ENCODE data around the gene CHL1. TPM values are rescaled to one million over a fixed set of nuclear protein-coding genes. Genes with fewer than 3 reads are reported as not detected.

Gene CHL1
- total RNA-seq, 1 donor from 2014 or later = 18.1 TPM

DNA sequence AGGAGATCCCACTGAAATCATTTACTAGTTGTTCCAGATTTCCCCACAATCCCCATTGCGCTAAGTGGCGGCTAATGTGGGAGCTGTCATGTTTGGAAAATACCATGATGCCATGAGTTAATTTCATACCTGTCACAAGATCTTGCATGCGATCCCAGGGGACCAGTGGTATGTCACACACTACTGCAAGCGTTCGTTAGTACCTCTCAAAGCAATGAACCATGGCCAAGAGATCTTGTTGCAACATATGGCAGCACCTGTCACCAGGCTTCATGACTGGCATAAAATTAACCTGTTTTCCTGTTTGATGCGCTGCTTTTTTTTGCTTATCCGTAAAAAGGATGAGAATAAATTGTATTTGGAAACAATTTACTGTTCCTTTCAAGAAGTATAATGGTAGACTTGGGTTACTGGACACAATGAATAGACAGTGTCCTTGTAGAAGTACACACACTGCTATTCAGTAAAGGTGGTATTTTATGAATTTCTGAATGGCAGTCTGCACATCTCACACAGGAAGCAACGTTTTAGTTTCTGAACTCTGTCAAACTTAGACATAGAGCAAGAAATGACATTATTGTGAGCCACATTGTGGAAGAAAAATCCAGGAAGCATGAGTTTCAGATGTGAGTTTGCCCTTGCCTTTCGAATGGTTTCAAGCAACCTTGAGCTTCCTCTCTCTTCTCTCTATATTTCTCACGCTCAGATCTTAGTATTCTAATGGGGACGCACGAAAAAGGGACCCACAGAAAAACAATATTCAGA is 81.9 kb downstream of the CHL1 start:
- no peak for DNase-seq (ENCODE audit: low spot score)

DNA sequence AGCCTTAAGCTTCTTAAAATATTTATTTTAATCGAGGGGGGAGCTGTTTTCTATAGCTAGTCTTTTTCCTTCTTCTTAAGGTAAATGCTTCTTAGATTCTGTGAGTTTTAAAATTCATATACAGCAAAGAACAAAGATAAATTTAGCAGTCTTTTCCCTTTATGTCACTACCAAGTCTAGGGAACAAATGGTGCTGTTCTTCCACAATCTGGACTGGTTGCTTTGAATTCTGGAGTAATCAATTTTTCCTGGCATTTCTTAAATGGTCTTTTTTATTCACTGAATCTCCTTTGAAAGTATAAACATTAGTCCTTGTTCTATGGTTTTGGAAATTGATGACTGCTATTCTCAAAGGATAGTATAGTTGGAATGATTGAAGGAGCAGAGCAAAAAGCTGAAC is 82.8 kb downstream of the CHL1 start:
- no peak for DNase-seq (ENCODE audit: low spot score)

DNA sequence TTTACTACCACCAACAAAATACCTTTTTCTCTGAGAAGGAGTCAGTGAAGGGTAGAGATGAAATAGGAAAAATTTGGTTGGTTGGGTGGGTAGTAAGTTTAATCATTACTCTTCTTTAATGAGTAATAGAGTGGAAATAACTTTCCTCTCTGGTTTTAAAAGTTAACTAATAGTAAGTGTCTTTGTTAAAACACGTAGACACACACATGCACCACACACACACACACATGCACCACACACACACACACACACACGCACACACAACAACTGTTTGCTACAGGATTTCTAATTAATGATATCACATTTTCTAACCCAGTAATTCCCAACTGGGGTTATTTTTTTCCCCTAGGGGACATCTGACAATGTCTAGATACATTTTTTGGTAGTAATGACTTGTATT is 84.1 kb downstream of the CHL1 start:
- DNase-seq (ENCODE audit: low spot score) = no peak

DNA sequence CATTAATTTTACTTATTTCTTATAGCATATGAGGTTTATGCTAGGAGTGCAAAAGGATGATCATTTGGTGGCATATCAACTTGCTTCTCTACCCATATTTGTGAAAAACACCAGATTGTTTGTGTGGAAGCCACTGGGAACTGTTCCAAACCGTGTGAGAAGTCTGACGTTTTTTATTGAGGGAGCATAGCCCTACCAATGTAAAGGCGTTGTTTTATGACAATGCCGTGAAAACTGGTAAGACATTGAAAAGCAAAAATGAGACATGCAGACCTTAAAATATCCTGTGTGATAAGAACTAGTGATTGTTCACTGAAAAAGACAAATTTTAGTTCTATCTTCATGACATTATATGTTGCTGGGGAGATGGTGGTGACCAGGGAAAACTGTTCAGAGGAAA is 87.8 kb downstream of the CHL1 start:
- DNase-seq (ENCODE audit: low spot score) = no peak

DNA sequence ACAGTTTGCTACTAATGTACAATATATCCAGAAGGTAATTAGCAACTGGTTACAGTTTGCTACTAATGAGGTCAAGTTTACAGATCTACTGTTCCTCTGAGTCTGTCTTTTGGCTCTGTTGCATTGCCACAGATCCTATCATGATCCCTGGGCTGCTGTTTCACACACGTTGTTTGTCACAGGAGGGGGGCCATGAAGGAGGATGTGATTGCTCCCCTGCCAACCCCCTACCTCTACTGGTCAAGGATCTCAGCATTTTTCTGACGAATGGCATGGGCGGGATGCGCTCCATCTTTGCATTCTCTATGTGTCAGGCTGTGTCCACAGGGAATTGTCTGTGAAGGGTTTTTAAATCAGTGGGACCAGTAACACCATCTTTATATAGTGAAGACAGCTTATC is 91.9 kb downstream of the CHL1 start:
- DNase-seq (ENCODE audit: low spot score) = no peak

DNA sequence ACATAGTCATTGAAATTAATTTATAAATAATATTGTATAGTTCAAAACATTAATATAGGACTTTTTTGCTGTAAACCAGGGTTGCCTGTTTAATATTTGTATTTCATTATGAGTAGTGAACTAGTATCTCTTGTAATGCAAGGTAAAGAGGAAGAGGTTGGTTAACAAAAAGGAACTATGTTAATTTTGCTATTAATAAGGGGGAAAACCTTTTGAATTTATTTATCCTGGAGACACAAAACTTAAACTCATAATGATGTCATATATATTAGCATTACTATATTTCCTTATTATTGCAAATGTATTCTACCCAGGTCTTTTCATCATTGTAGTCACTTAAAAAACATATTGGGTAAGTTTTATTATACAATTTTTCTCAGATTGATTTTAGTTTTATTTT is 94.5 kb downstream of the CHL1 start:
- DNase-seq (ENCODE audit: low spot score) = no peak

DNA sequence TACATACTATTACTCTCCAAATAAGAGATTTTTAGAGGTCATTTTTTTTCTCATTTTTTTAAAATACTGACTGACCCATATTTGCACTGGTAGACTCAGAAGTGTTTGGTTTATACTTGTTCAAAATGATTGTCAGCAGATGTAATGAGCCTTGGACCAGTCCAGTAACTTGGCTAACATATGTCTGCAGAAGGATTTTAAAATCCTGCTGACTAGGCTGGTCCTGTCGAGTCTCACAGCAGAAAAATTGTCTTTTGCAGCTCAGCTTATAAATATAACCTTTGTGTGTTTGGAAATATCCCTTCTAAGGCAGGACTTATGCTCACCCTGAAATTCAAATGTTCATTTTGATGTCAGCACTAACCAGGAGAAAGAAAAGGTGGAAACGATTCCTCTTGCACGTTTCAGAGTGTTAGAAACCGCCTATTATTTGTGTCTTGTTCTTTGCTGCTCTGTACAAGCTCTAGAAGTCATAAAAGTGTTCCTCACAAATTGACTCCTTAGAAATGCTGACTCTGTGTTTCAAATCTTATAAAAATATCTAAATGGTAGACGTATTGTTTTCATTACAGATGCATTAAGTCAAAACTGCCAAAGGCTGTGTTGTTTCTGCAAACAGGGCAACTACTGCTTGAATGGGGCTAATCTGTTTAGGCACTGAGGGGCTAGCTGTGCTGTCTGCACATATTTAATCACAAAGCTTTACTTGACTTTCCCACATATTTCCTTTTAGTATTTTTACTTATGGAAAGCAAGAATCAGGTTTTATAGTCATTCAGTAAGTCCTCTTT is 95.3 kb downstream of the CHL1 start:
- peak; percentile 14 for DNase-seq (ENCODE audit: low spot score)

DNA sequence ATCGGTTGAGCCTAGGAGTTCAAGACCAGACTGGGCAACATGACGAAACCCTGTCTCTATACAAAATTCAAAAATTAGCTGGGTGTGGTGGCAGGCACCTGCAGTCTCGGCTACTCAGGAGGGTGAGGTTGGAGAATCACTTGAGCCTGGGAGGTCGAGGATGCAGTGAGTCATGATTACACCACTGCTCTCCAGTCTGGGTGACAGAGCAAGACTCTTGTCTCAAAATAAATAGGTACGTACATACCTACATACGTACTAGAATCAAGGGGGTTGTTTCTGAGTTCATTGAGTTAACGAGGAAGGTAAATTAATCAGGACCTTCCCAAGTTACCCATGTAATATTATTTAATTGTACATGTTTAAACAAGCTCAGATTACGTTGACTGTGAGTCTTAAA is 97.5 kb downstream of the CHL1 start:
- DNase-seq (ENCODE audit: low spot score) = no peak

DNA sequence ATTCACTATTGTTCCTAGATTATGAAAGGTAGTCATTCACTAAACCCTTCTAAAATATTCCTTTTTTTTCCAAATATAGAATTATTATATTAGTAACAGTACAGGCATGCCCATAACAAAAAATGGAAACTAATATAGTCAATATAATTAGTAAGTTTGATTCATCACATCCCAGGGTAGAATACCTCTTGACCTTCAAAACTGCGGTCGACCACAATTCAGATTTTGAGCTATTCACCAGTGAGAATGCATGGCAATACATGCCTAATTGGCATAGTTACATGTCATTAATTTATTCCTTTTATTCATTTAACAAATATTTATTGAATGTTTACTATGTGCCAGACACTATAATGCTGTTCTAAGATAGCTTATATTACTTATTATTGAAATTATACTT is 98.0 kb downstream of the CHL1 start:
- no peak for DNase-seq (ENCODE audit: low spot score)

DNA sequence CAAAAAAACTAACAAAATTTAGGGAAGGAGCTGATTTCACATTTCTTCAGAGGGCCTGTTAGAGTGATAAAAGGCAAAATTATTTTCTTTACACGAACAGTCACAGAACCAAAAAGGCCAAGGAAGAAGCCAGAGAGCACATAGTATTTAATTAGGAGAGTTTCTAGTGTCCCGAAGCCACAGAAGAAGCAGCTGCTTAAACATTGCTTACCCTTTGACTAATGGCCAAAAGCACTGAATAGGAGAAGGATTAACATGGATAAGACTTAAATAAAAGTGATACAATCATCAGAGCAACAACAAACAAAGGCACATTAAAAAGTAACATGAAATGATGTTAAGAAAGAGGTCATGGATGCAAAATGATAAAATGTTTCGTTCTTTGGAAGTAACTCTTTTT is 98.6 kb downstream of the CHL1 start:
- DNase-seq (ENCODE audit: low spot score) = no peak

DNA sequence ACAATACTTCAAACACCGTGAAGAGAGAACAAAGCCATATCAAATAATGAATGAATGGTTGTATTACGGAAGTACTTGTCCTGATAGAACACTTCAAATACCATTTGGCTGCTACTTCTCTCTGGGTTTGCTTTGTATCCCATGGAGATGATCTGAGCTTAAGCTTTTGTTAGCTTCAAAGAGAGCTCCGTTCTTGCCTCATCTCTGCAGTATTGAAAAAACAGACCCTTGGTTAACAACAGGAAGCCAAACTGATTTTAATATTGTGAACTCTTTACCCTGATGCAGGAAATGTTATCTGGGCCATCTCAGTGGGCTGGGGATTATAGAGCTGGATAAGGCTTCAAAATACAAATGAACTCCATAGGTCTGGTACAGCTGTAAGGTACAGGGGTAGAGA is 101.0 kb downstream of the CHL1 start:
- DNase-seq (ENCODE audit: low spot score) = no peak

DNA sequence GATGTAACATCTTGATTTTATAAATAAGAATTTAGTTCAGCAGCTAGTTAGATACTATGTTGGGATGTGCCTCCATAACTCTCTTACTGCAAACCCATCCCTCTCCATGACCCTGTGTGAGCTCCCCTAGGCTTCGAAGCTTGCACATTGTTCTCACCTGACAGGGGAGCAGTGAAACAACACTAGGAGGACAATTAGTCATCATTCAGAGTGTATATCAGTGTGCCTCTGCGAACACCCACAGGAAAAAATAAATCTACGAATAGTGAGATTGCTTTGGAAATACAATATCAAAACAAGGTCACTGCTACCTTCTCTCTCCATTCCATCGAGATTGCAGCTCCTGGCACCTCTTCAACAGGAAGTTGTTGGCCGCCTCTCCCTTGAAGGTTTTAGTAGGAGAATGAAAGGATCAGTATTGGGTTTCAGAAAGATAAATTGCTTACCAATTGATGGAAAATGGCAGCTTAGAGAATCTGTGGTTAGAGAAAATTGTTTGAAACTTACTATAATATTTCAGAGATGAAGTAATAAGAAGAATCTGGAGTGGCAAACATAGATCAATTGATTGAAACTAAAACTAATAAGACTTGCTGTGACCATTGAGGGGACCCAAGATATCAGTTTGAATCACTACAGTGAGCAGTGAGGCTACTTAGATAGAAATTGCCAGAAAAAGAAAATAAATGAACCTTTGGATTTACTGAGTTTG is 103.2 kb downstream of the CHL1 start:
- no peak for DNase-seq (ENCODE audit: low spot score)

DNA sequence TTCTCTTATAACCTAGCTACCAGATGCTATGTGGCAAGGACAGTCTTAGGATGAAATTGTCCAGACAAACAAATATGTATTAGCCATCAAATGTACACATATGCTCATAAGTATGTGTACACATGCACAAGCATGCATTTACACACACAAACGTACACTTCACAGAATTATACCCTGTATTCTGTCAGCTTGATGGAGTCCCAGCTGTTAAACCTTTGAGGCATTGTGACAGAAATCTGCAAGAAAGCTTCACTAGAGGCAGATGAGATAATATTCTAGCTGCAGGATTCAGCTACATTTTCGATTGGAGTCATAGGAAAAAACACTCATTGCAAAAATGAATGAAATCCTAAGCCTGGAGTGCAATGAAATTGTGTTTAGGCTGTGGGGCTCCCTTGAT is 110.6 kb downstream of the CHL1 start:
- DNase-seq (ENCODE audit: low spot score) = no peak

DNA sequence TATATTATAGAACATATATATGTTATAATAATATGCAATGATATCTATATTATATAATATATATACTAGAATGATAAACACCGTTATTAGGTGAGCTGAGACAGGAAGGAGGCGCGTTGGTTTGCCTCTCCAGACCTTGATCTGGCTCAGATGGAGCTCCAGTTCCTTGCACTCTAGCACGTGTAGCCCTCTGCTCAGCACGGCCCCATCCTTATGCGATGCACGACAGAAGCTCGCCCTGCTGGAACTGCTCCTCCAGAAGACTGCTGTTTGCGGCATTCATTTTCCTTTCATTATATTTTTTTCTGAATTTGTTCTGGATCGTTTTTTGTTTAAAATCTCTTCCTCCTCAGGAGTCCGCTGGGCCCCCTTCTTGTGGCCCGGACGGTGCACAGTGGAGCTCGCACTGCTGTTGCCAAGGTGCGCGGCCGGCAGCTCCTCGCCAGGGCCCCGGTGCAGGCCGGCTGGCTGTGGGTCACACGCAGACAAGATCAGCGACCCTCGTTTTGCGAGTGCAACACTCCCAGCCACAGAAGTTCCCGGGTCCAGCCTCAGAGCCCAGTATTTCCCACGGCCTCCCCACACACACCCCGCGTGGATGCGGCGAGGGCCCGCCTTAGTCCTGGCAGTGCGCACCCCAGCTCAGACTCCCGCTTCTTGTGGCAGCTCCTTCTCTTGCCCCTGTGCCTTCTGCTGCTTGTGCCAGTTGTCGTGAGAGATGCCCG is 112.2 kb downstream of the CHL1 start:
- no peak for DNase-seq (ENCODE audit: low spot score)

DNA sequence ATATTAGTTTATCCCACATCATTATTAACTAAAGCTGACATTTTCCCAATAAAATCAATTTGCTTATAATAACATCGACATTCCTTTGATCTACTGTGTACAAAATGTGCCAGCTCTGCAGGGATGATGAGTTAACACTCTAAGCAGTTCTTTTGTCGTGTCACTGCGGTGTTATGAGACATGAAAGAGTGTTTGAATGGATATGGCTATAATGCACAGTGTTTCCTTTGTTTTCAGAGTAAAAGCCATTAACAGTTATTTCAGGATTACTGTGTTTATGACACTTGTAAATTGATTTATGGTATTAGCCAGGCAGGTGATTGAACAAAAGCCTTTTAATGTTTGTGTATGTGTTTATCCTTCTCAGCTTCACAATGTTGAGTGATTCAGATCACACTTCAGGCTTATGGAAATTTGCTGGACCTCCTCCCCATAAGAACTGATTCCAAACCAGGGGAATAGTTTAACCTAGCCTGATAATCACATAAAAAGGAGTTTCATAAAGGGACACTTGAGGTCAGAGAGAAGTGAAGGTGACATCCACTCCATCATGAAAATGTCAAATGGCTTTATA is 115.7 kb downstream of the CHL1 start:
- no peak for DNase-seq (ENCODE audit: low spot score)

DNA sequence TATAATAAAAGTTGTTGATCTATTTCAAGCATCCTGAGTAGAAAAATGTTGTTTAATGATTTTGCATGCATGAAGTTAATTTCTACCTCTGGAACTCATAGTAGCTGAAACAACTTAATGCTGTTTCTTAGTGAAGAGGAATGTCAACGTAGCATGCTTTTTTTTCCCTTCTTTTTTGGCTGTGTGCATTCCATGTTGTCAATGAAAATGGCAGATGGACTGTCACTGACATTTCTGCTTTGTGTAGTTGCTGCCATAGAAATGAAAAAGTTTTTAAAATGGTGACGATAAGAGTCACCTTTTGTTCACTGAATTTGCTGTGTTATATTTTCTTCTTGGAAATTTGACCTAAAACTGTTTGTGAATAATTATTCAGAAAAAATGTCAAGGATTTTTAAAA is 116.3 kb downstream of the CHL1 start:
- DNase-seq (ENCODE audit: low spot score) = no peak

DNA sequence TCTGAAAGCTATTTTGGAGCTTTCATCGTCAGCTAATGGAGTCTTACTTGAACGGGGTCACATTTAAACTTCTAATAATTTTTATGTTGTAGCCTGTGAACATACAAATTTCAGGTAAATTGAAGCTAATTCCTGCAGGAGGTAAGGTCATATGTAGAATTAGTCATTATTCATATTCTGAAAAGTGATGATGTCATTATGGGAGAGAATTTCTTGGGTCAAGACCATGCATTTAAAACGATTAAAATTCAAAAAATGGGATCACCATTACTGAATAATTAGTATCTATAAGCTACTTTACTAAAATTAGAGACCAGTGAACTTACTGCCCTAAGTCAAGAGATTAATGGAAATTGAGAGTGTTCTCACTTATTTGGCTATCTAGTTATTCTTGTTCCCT is 120.4 kb downstream of the CHL1 start:
- DNase-seq (ENCODE audit: low spot score) = no peak

DNA sequence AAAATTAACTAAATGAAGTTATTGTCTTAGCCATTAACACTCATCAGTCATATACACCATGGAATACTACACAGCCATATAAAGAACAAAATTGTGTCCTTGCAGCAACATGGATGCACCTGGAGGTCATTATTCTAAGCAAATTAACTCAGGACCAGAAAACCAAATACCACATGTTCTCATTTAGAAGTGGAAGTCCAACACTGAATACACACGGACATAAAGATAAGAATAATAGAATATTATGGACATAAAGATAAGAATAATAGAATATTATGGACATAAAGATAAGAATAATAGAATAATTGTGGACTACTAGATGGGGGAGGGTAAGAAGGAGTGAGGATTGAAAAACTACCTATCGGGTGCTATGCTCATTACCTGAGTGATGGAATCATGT is 122.3 kb downstream of the CHL1 start:
- DNase-seq (ENCODE audit: low spot score) = no peak

DNA sequence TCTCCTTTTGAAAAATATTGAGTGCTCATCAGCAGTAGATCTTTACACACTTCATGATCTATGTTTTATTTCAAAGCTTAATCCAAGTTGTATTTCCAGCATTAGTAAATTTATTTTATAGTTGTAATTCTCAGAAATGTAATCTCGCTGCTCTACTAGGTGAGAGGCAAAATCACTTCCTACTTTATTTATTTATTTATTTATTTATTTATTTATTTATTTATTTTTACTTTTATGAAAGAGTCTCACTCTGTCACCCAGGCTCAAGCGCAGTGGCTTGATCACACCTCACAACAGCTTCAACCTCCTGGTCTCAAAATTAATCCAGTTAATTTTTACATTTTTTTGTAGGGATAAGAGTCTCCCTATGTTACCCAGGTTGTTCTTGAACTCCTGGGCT is 127.9 kb downstream of the CHL1 start:
- DNase-seq (ENCODE audit: low spot score) = no peak

DNA sequence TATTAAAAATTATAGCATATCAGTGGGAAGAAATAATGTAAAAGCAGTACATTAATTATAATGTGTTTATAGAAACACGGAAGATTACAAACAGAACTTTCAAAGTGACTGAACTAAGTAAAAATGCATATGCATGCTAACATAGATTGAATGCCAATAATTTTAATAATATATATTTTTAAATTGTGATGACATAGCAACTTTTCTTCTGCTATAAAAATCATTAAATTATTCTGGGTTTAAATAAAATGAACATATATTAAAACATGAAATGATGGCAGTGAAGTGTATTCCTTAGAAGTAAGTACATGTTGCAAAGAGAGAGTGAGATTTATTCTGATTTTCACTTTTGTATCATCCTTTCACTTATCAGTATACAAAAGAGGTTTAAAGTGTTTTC is 128.9 kb downstream of the CHL1 start:
- DNase-seq (ENCODE audit: low spot score) = no peak

DNA sequence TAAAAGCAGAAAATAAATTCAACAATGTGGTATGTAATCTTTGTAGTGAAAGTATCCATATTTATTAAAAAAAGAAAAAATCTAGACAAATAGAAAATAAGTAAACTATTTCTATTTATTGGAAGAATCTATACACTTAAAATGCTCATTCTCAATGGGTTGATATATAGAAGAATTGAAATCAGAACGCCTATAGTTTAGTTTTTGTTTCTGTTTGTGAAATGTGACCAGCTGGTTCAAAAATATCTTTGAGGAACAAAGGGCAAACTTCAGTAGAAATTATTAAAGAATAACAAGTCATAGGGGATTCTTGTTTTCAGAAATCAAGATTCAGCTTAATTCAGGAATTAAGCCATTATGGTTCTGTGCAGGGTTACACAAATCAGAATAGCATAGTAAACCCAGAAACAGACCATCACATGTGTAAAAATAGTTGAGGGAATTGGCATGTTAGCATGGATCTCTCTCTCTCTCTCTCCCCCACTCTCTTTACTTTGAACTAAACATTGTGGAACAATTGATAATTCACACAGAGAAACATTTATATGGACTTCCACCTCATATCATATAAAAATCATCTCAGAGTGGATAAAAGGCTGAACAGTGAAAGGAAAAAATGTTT is 134.0 kb downstream of the CHL1 start:
- DNase-seq (ENCODE audit: low spot score) = no peak
